ENCODE data around the gene C20orf204.

C20orf204 gene

DNA sequence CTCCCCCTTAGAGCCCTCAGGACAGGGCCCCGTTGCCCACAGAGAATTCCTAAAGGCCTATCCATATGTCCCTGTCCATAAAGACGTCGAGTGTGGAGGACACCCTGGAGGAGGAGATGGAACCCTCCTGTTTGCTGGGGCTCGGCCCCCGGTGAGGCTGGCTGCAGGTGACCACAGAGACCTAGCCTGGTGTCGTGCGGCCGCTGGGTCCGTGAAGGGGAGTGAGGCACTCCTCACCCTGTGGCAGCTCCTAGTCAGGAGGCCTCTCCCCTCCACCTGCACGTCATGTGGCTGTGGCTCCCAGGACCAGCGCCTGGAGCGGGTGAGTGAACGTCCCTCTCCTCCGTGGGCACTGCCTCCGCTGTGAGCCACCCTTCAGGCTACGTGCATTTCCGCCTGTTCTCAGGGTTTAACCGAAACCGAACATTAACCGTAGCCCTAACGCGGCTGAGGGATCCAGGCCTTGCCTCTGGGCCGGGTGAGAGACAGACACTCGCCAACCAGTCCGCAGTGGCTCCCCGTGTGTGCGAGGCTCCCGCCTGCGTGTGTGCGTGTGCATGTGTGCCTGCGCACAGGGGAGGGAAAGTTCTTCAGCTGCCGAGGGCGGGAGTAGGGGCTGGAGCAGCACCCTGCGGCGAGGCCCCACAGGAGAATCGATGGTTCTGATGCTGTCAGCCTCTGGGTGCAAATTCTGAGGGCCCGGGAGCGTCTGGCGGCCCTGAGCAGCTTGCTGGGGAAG lies 21.1 kb downstream of the C20orf204 start:
- DNase-seq = no peak

- DNase-seq = peak; percentile 84
Measured at GRCh38 chr20:64057628-64058498, 21.9 kb downstream of the C20orf204 start.

GRCh38 chr20:64058536-64058935 lies 22.6 kb downstream of the C20orf204 start:
- DNase-seq = no peak

DNA sequence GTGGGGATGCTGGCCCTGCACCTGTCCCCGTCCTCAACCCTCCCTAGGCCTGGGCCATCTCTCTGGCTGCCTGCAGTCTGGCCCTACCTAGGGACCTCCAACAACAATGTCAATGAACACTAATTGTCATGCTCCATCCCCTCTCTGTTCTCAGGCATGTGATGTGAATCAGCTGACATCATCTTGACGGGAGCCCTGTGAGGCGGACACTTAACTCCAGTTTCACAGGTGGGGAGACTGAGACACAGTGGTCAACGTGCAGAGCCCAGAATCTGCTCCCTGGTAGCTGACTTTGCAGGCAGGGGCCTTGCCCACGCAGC lies 26.3 kb downstream of the C20orf204 start:
- DNase-seq = no peak

- DNase-seq = peak; percentile 89
Measured at GRCh38 chr20:64062596-64063388, 26.8 kb downstream of the C20orf204 start, which contains the start of gene TCEA2. TCEA2 (plus strand) TSS chr20:64063198; CDS start chr20:64063313, 115 bp downstream.

- DNase-seq = no peak
Measured at GRCh38 chr20:64063389-64064144, 27.6 kb downstream of the C20orf204 start.

GRCh38 chr20:64064145-64064698 lies 28.2 kb downstream of the C20orf204 start:
- no peak for DNase-seq

DNA sequence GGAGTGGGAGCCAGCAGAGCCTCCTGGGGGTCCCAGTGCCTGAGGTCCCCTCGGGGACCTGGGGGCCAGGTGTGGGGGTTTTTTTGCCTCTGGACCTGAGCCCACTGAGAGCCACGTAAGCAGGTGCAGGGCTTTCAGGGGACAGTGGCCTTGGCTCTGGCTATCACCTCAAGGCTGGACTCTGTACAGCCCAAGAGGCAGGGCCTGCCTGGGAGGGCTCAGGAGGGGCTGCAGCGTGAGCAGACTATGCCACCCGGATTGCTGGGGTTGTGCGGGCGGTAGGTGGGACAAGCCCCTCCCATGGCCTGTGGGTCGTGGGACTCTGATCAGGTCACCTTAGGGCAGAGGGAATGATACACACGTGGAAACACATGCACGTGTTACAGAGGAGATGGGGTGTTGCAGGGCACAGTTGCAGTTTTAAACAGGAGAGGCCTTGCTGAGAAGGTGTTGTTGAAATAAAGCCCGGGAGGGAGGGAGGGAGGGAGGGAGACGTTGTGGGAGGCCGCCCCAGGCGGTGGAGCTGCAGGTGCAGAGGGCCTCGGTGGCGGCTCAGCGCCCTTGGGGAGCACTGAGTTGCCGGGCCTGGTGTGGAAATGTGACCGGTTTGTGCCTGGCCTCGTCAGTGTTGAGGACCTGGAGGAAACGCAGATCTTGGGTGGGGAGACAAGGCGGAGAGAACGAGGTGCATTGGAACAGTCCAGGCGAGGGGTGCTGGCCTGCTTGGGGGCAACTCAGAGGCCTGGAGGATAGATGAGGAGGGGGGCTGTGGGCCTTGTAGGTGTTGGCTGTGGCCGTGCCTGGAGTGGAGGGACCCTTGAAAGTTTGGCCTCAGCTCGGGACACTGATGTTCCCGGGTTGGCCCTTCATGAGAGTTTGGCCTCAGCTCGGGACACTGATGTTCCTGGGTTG lies 29.3 kb downstream of the C20orf204 start:
- no peak for DNase-seq

DNA sequence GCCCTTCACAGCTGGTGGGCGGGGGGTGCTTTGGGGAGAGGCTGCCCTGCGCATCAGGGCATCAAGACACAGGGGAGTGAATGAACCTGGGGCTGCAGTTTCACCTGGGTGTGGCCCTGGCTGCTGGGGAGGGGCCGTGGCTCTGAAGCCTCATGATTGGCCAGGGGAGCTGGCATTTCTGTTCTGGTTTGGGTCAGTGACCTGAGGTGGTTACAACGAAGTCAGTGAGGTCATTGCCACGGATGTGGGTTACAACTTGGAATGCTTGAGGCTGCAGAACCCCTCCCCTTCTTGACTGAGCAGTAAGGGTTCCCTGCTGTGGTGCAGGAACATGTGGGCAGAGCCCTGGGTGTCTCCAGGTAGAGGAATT lies 30.0 kb downstream of the C20orf204 start:
- DNase-seq = peak; percentile 66

- no peak for DNase-seq
Measured at GRCh38 chr20:64067005-64067632, 31.1 kb downstream of the C20orf204 start.

- DNase-seq = no peak
Measured at GRCh38 chr20:64067733-64068307, 31.8 kb downstream of the C20orf204 start.

DNA sequence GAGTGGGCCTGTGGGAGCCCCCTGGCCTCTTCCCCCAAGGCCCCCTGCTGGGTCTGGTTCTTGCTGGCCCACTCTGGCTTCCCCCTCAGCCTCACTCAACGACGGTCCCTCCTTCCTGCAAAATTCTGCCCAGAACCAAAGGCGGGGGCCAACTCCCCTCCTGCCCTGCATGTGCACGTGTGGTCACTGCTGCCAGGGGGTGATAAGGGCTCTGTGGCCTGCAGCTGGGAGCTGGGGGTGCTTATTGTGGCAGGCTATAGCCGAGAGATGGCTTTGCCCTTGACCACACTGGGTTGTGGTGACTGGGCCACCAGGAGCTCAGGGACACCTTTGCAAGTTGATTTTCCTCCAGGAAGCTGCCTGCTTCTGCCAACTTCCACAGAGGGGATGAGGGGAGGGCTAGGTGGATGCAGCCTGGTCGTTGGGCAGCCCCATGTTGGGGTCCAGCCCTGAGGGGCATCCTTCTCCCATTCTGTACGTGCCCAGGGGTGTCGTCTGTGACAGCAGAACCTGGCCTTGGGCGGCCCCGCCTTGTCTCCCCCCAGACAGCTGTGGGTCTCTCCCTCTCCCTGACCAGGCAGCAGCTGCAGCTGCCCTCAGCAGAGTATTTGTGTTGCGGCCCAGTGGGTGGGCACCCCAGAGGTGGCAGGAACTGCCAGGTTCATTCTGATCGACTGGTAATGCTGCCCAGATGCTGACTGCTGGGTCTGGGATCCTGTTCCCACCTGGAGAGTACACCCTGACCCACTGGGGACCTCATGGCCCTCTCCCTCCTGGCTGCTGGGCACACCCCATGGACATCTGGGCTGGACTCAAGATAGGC lies 32.6 kb downstream of the C20orf204 start:
- no peak for DNase-seq

DNA sequence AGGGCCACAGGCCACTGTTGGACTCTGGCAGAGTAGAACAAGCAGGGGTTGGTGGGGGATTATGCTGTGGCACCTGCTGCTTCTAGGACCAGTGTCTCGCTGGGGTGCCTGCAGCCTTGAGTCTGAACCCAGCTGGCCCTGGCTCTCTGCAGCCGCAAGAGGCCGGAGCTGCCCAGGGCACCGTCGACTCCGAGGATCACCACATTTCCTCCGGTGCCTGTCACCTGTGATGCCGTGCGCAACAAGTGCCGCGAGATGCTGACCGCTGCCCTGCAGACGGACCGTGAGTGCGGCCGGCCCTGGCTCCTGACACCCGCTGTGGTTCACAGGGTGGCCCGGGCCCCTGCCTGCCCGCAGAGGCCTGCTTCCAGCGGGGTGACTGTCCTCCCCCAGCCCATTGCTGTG lies 33.2 kb downstream of the C20orf204 start:
- no peak for DNase-seq

DNA sequence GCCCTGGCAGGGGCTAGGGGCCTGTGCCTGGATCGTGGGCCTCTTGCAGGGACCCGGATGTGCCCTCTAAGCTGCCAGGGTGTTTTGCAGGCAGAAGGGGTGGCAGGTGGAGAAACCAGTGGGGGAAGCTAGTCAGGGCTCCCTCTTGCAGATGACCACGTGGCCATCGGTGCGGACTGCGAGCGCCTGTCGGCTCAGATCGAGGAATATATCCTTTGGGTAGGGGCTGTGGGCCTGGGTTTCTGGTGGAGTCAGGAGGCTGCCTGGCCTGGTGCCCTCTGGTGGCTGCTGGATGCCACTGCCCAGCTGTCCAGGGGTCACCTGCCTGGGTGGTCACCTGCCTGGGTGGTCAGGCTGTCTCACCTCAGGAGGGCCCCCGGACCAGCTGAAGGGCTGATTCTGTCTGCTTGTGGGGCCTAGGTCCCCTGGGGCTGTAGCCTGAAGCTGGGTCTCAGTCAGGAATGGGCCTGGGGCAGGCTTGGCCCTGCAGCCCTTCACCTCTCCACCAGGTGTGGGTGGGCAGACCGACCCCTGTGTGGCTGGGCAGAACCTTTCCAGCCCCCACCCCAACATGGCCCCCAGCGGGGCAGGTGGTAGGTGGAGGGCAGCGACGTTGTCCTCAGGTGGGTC lies 33.7 kb downstream of the C20orf204 start:
- no peak for DNase-seq

DNA sequence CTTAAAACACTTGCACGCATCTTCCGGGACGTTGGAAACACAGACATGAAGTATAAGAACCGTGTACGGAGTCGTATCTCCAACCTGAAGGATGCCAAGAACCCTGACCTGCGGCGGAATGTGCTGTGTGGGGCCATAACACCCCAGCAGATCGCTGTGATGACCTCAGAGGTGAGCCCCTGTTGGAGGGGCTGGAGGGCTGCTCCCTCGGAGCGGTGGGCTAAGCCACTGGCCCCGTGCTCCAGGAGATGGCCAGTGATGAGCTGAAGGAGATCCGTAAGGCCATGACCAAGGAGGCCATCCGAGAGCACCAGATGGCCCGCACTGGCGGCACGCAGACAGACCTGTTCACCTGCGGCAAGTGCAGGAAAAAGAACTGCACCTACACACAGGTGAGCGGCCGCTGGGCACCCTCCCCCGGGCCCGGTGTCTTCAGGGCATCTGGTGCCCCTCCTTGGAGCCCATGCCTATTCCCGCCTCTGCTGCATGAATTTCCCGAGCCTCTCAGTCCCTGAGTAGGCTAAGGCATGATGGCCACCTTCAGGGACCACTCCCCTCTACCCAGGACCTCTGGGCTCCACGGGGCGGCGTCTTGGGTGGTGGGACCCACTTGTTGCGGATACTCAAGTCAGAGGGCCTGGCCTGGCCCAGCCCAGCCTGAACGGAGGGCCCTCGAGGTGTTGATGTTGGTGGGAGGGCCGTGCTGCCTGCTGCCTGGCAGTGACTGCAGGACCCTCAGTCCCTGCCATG lies 34.4 kb downstream of the C20orf204 start:
- no peak for DNase-seq

GRCh38 chr20:64071341-64072332 lies 35.7 kb downstream of the C20orf204 start:
- DNase-seq = no peak
